HEK293 (cell line): ENCODE results near the gene ACTR8.

Experiments
- CTCF ChIP-seq: fragments of 450-650 bp; formaldehyde crosslinking; IDR thresholded peaks from 2 replicates; pipeline ENCODE4 v1.5.1; 2016; ENCODE audit warnings: missing biosample characterization, missing genetic modification characterization
- GLIS2 ChIP-seq: fragments of 450-650 bp; formaldehyde crosslinking; IDR thresholded peaks from 2 replicates; pipeline ENCODE4 v1.5.1; 2016; ENCODE audit warnings: missing biosample characterization, missing genetic modification characterization
- KLF16 ChIP-seq: fragments of 450-650 bp; formaldehyde crosslinking; IDR thresholded peaks from 2 replicates; pipeline ENCODE4 v1.5.1; 2017; ENCODE audit warnings: missing biosample characterization, missing genetic modification characterization
- PRDM1 ChIP-seq: fragments of 450-650 bp; formaldehyde crosslinking; IDR thresholded peaks from 2 replicates; pipeline ENCODE4; 2016; ENCODE audit warnings: missing biosample characterization, missing genetic modification characterization
- YY1 ChIP-seq: fragments of 450-650 bp; formaldehyde crosslinking; IDR thresholded peaks from 2 replicates; pipeline ENCODE4 v1.5.1; 2018; ENCODE audit warnings: missing biosample characterization, missing genetic modification characterization
- ZBTB7A ChIP-seq: fragments of 450-650 bp; formaldehyde crosslinking; IDR thresholded peaks from 2 replicates; pipeline ENCODE4 v1.5.1; 2016; ENCODE audit warnings: low read depth, missing biosample characterization, missing genetic modification characterization
- ZIC2 ChIP-seq: fragments of 450-650 bp; formaldehyde crosslinking; IDR thresholded peaks from 2 replicates; pipeline ENCODE4 v1.5.1; 2016; ENCODE audit warnings: missing biosample characterization, missing genetic modification characterization
- ZNF184 ChIP-seq: fragments of 450-650 bp; IDR thresholded peaks from 2 replicates; pipeline ENCODE4 v1.5.1; 2018; ENCODE audit warnings: missing biosample characterization, mild to moderate bottlenecking, missing genetic modification characterization
- ZNF2 ChIP-seq: fragments of 450-650 bp; formaldehyde crosslinking; IDR thresholded peaks from 2 replicates; pipeline ENCODE4 v1.5.1; 2016; ENCODE audit warnings: missing biosample characterization, missing genetic modification characterization
- ZNF24 ChIP-seq: fragments of 450-650 bp; formaldehyde crosslinking; IDR thresholded peaks from 2 replicates; pipeline ENCODE4 v1.5.1; 2016; ENCODE audit warnings: missing biosample characterization, missing genetic modification characterization
- ZNF549 ChIP-seq: fragments of 450-650 bp; IDR thresholded peaks from 2 replicates; pipeline ENCODE4 v1.5.1; 2018; ENCODE audit warnings: missing biosample characterization, missing genetic modification characterization, mild to moderate bottlenecking, inconsistent platforms, moderate library complexity
- ZNF639 ChIP-seq: fragments of 450-650 bp; formaldehyde crosslinking; IDR thresholded peaks from 2 replicates; pipeline ENCODE4 v1.5.1; 2016; ENCODE audit warnings: missing biosample characterization, missing genetic modification characterization

- TF ChIP-seq ZNF549 (tag by site-specific recombination) (no peak), CTCF (tag by site-specific recombination) (0 out of 2 replicates have a peak, but pooled peaks have one; percentile 5), GLIS2 (no peak), ZNF2 (tag by site-specific recombination) (no peak), ZNF639 (tag by site-specific recombination) (no peak), KLF16 (tag by site-specific recombination) (no peak), ZNF184 (tag by site-specific recombination) (no peak), ZNF24 (tag by site-specific recombination) (no peak), YY1 (tag by site-specific recombination) (no peak), ZBTB7A (no peak), PRDM1 (tag by site-specific recombination) (no peak), ZIC2 (tag by site-specific recombination) (no peak)
These were observed 36.1 kb downstream of the ACTR8 start for GRCh38 chr3:53845881-53846133.
